IMR-90 (cell line): ENCODE data around the gene RAB40C. TPM values are rescaled to one million over a fixed set of nuclear protein-coding genes. Genes with fewer than 3 reads are reported as not detected.

Source experiments
- ATAC-seq: fragments of 200-7000 bp; cut with Tn5 transposase; 2 replicates; pipeline ENCODE4 v1.9.1; 2020; ENCODE audit warnings: low read depth, mild to moderate bottlenecking, moderate library complexity
- BruUV-seq: library from RNA; stranded (reverse); fragments of 400-500 nt; replicated peaks from 2 replicates; lab custom pipeline; 2021; lab: Mats Ljungman, UMichigan
- CTCF ChIA-PET: fragments of 300-600 bp; formaldehyde crosslinking; extraction: SDS; loops from one replicate; lab custom pipeline; 2021; ENCODE audit warnings: antibody characterized with exemption; lab: Yijun Ruan, JAX
- POLR2A ChIA-PET: fragments of 300-600 bp; sonication (Branson Sonifier 250); formaldehyde crosslinking; loops from one replicate; lab custom pipeline; 2022; ENCODE audit warnings: antibody characterized with exemption; ENCODE audit not compliant: unreplicated experiment; lab: Charles Lee
- DNase-seq: peaks from one replicate; pipeline ENCODE4 v3.0.0; 2013
- H2AFZ ChIP-seq: replicated peaks from 2 replicates; pipeline ENCODE3; 2013; ENCODE audit warnings: low read length, mild to moderate bottlenecking; ENCODE audit not compliant: poor library complexity
- H2AK5ac ChIP-seq: 2 replicates; pipeline ENCODE4 v1.6.1; 2013; ENCODE audit warnings: low read depth, low read length, inconsistent platforms
- H2AK9ac ChIP-seq: replicated peaks from 2 replicates; pipeline ENCODE3; 2013; ENCODE audit warnings: mild to moderate bottlenecking, low read depth, low read length, moderate library complexity; ENCODE audit not compliant: poor library complexity
- H2BK120ac ChIP-seq: 2 replicates; pipeline ENCODE4 v1.6.1; 2013; ENCODE audit warnings: low read depth, low read length, inconsistent platforms
- H2BK15ac ChIP-seq: 3 replicates; pipeline ENCODE4 v1.6.1; 2013; ENCODE audit warnings: low read depth, low read length, inconsistent platforms
- H2BK20ac ChIP-seq: 2 replicates; pipeline ENCODE4 v1.6.1; 2013; ENCODE audit warnings: low read depth, mild to moderate bottlenecking, inconsistent platforms, low read length, moderate library complexity
- H2BK5ac ChIP-seq: 2 replicates; pipeline ENCODE4 v1.6.1; 2013; ENCODE audit warnings: mild to moderate bottlenecking, low read depth, low read length, inconsistent platforms; ENCODE audit not compliant: poor library complexity, severe bottlenecking
- H3K14ac ChIP-seq: replicated peaks from 2 replicates; pipeline ENCODE4 v1.6.1; 2013; ENCODE audit warnings: low read depth, low read length, inconsistent platforms
- H3K18ac ChIP-seq: 2 replicates; pipeline ENCODE4 v1.6.1; 2013; ENCODE audit warnings: low read depth, low read length, control low read depth
- H3K23ac ChIP-seq: 2 replicates; pipeline ENCODE4 v1.6.1; 2013; ENCODE audit warnings: low read depth, low read length, inconsistent platforms
- H3K27ac ChIP-seq: 2 replicates; pipeline ENCODE4 v1.5.1; 2013; ENCODE audit warnings: mild to moderate bottlenecking, control low read depth, low read length; ENCODE audit not compliant: insufficient read depth
- H3K27me3 ChIP-seq: 2 replicates; pipeline ENCODE4 v1.6.1; 2013; ENCODE audit warnings: low read length; ENCODE audit not compliant: control insufficient read depth, insufficient read depth
- H3K36me3 ChIP-seq: 2 replicates; pipeline ENCODE4 v1.6.1; 2013; ENCODE audit warnings: low read length, mixed read lengths; ENCODE audit not compliant: control insufficient read depth, insufficient read depth
- H3K4ac ChIP-seq: 2 replicates; pipeline ENCODE4 v1.6.1; 2013; ENCODE audit warnings: low read depth, low read length, inconsistent platforms
- H3K4me1 ChIP-seq: 2 replicates; pipeline ENCODE4 v1.6.1; 2013; ENCODE audit warnings: low read length, mixed read lengths; ENCODE audit not compliant: control insufficient read depth, insufficient read depth
- H3K4me2 ChIP-seq: 2 replicates; pipeline ENCODE4 v1.6.1; 2013; ENCODE audit warnings: low read depth, mild to moderate bottlenecking, control low read depth, low read length, moderate library complexity
- H3K4me3 ChIP-seq: 2 replicates; pipeline ENCODE4 v1.5.1; 2013; ENCODE audit warnings: low read depth, mild to moderate bottlenecking, control low read depth, low read length, moderate library complexity; ENCODE audit not compliant: insufficient read depth
- H3K56ac ChIP-seq: 2 replicates; pipeline ENCODE4 v1.6.1; 2013; ENCODE audit warnings: low read length, inconsistent platforms; ENCODE audit not compliant: insufficient read depth; ENCODE audit errors: extremely low read depth
- H3K79me1 ChIP-seq, 2 experiments: 2 replicates each; pipeline ENCODE4 v1.6.1; 2013; ENCODE audit warnings: low read length in 2 of 2, inconsistent platforms in 1 of 2, low read depth in 1 of 2
- H3K9ac ChIP-seq: 2 replicates; pipeline ENCODE4 v1.6.1; 2013; ENCODE audit warnings: low read depth, low read length, control low read depth
- H3K9me1 ChIP-seq: 2 replicates; pipeline ENCODE4 v1.6.1; 2013; ENCODE audit warnings: low read length, inconsistent platforms; ENCODE audit not compliant: insufficient read depth
- H3K9me3 ChIP-seq: 2 replicates; pipeline ENCODE4 v1.6.1; 2013; ENCODE audit warnings: low read length; ENCODE audit not compliant: control insufficient read depth, insufficient read depth
- H4K20me1 ChIP-seq: 2 replicates; pipeline ENCODE4 v1.6.1; 2013; ENCODE audit warnings: low read length, inconsistent platforms; ENCODE audit not compliant: insufficient read depth
- H4K5ac ChIP-seq: 2 replicates; pipeline ENCODE4 v1.6.1; 2013; ENCODE audit warnings: mild to moderate bottlenecking, low read depth, low read length, control low read depth
- H4K8ac ChIP-seq, 2 experiments: 2 replicates each; pipeline ENCODE4 v1.6.1; 2013; ENCODE audit warnings: low read depth in 2 of 2, low read length in 2 of 2, control low read depth in 1 of 2, inconsistent platforms in 1 of 2
- H4K91ac ChIP-seq: 2 replicates; pipeline ENCODE4 v1.6.1; 2013; ENCODE audit warnings: low read depth, low read length, inconsistent platforms; ENCODE audit not compliant: insufficient read depth
- BHLHE40 ChIP-seq: fragments of 150-350 bp; IDR thresholded peaks from 2 replicates; pipeline ENCODE4 v1.6.1; 2016; ENCODE audit warnings: mild to moderate bottlenecking, low read depth, low read length
- CEBPB ChIP-seq: IDR thresholded peaks from 2 replicates; pipeline ENCODE4 v1.6.1; 2012; ENCODE audit warnings: low read depth, low read length, improper control_type of control experiment
- FOS ChIP-seq: fragments of 150-350 bp; IDR thresholded peaks from 2 replicates; pipeline ENCODE4 v1.6.1; 2016; ENCODE audit warnings: low read depth, low read length
- MAFK ChIP-seq: IDR thresholded peaks from 2 replicates; pipeline ENCODE4 v1.6.1; 2012; ENCODE audit warnings: low read depth, low read length, improper control_type of control experiment
- MAZ ChIP-seq: IDR thresholded peaks from 2 replicates; pipeline ENCODE4 v1.6.1; 2012; ENCODE audit warnings: low read depth, mild to moderate bottlenecking, low read length, improper control_type of control experiment, moderate library complexity, borderline replicate concordance
- MXI1 ChIP-seq: IDR thresholded peaks from 2 replicates; pipeline ENCODE4 v1.6.1; 2012; ENCODE audit warnings: low read depth, mild to moderate bottlenecking, low read length, moderate library complexity, borderline replicate concordance
- NFE2L2 ChIP-seq: fragments of 150-350 bp; IDR thresholded peaks from 2 replicates; pipeline ENCODE4 v1.6.1; 2016; ENCODE audit warnings: low read depth, mild to moderate bottlenecking, low read length
- RAD21 ChIP-seq: IDR thresholded peaks from 2 replicates; pipeline ENCODE4 v1.6.1; 2012; ENCODE audit warnings: low read length, improper control_type of control experiment
- RCOR1 ChIP-seq: IDR thresholded peaks from 2 replicates; pipeline ENCODE4 v1.6.1; 2012; ENCODE audit warnings: mild to moderate bottlenecking, low read length, improper control_type of control experiment; ENCODE audit not compliant: insufficient replicate concordance
- RFX5 ChIP-seq: IDR thresholded peaks from 2 replicates; pipeline ENCODE4 v1.8.0; 2012; ENCODE audit warnings: low read depth, mild to moderate bottlenecking, low read length, moderate library complexity
- SMC3 ChIP-seq: fragments of 150-350 bp; IDR thresholded peaks from 2 replicates; pipeline ENCODE4 v1.6.1; 2016; ENCODE audit warnings: low read depth, mild to moderate bottlenecking, antibody characterized with exemption, low read length, moderate library complexity
- WGBS, 2 experiments: methylation state at CpG; one replicate each; pipeline versions ENCODE4 v1.1.5 to v1.1.7; 2013; ENCODE audit warnings: missing lambda C conversion rate in 2 of 2; ENCODE audit not compliant: insufficient read length in 1 of 2; ENCODE audit errors: extremely low coverage in 2 of 2; 5-methylcytosine and 5-hydroxymethylcytosine counted together
- dilution Hi-C: fragments of 300-500 bp; cut with HindIII; formaldehyde crosslinking; loops from one replicate; pipeline ENCODE4 v1.14.3; 2018; ENCODE audit warnings: low sequenced_read_pairs; ENCODE audit not compliant: unreplicated experiment
- in situ Hi-C: fragments of 300-500 bp; cut with MboI; formaldehyde crosslinking; loops from 3 replicates; pipeline ENCODE4 v1.14.3; 2019; ENCODE audit warnings: low sequenced_read_pairs, inconsistent platforms, mixed read lengths
- intact Hi-C: fragments of 100-400 bp; cut with micrococcal nuclease; formaldehyde crosslinking; loops from 2 replicates; pipeline ENCODE4 v1.10.0; 2022
- polyA plus RNA-seq, 3 experiments: library from polyadenylated mRNA; depleted of rRNA; stranded (reverse); fragments of >200 nt; gene quantifications; 2 replicates each; pipeline ENCODE4 v1.2.3, GENCODE V29; 2012; ENCODE audit warnings: low replicate concordance in 1 of 3
- total RNA-seq: library from RNA; depleted of rRNA; stranded (reverse); fragments of >200 nt; gene quantifications from 2 replicates; pipeline ENCODE4 v1.2.3, GENCODE V29; 2012
- TF ChIP-seq, protein P1 (sequence below): conservative IDR thresholded peaks from 2 replicates; pipeline ENCODE4 v1.5.1; 2012; ENCODE audit warnings: mild to moderate bottlenecking, low read depth, low read length, improper control_type of control experiment
- TF ChIP-seq, protein P2 (sequence below): fragments of 150-350 bp; IDR thresholded peaks from 2 replicates; pipeline ENCODE4 v1.6.1; 2016; ENCODE audit warnings: low read depth, mild to moderate bottlenecking, low read length, moderate library complexity, borderline replicate concordance
- TF ChIP-seq, protein P3 (sequence below): fragments of 150-350 bp; IDR thresholded peaks from 2 replicates; pipeline ENCODE4 v1.6.1; 2017; ENCODE audit warnings: mild to moderate bottlenecking, antibody characterized with exemption, low read length, low read depth

Gene RAB40C
- total and polyA plus RNA-seq, 2 of the 4 experiments (the other 2 are of a cell fraction): 6.8 to 13.7 TPM

DNA sequence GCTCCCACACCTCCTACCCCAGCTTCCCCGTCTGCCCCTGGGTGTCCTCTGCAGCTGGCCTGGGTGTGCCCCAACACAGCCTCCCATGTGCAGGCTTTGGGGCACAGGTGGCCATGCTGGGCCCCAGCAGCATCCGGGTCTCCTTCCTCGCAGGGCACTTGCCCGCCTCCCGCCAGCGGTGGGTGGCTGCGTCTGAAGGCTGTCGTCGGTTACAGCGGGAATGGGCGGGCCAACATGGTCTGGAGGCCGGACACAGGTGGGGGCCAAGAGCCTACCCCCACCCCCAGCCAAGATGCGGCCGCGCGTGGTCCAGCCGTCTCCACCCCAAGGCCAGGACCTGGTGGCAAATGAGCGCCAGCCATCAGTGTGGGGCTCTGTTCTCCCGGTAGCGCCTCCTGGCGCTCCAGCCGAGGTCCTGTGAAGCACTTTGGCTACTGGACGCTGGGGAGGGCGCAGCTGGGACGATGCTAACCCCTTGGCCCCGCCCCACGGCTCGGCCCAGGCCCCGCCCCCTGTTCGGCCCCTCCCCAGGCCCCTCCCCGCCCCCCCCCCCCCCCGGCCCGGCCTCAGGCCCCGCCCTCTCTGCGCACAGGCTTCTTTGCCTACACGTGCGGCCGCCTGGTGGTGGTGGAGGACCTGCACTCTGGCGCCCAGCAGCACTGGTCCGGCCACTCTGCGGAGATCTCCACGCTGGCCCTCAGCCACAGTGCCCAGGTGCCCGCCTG is 70.8 kb downstream of the RAB40C start:
- Histone ChIP-seq H3K9me1 (no peaks in the 10 kb centered on the region), H3K27me3 (no peaks in the 10 kb centered on the region), H3K9ac (no peak overlapping the region), H3K4me2 (no peak overlapping the region), H4K5ac (no peak overlapping the region), H3K27ac (no peak overlapping the region), H2AK5ac (peak overlapping the region; percentile 27; the same call in 1 of the 2 replicates), H2AK9ac (peak overlapping the region; percentile 97), H3K56ac (no peak overlapping the region), H3K18ac (no peak overlapping the region), H4K20me1 (no peaks in the 10 kb centered on the region), H2BK120ac (no peak overlapping the region), H4K8ac (peak overlapping the region in 1 of 2 experiments; percentile 43; a peak in 1 of 4 replicates), H4K91ac (no peak overlapping the region), H3K4me3 (no peak overlapping the region), H3K14ac (no peak overlapping the region), H2BK5ac (no peak overlapping the region), H2AFZ (peak overlapping the region; percentile 88), H3K4me1 (peaks cover 5% of the 10 kb centered on the region), H3K4ac (no peak overlapping the region), H3K9me3 (no peaks in the 10 kb centered on the region), H3K23ac (no peak overlapping the region), H2BK20ac (no peak overlapping the region), H2BK15ac (no peak overlapping the region), H3K36me3 (peaks cover 4% of the 10 kb centered on the region), H3K79me1 (no peaks in the 10 kb centered on the region)
- intact Hi-C loops: loop anchor here (2.0 kb wide), 1 partner anchor 82 kb away; no protein-coding TSS in a partner anchor
- POLR2A ChIA-PET: no interaction called here
- in situ Hi-C loops: no loop called here
- DNase-seq (peak; percentile 77), ATAC-seq (peak; percentile 96)
- 43% methylated on average over 18 of the region's 43 CpGs; no CpG with 5 or more reads in 1 of the 2 experiments for WGBS, 2 experiments
- dilution Hi-C loops: no loop called here
- no TSS peak for BruUV-seq
- CTCF ChIA-PET: interaction anchor here (0.7 kb wide), 1 partner anchor 13 kb away, joined by 3 read pairs; no protein-coding TSS in a partner anchor
- TF ChIP-seq FOS (no peak), NFE2L2 (no peak), MAZ (peak; percentile 61; the same call in 1 of the 2 replicates), CEBPB (no peak), BHLHE40 (peak; percentile 87), RCOR1 (no peak), MXI1 (no peak), MAFK (no peak), RFX5 (no peak), RAD21 (peak; percentile 23), SMC3 (peak; percentile 27; the same call in 1 of the 2 replicates)
- TF ChIP-seq, protein P1, sequence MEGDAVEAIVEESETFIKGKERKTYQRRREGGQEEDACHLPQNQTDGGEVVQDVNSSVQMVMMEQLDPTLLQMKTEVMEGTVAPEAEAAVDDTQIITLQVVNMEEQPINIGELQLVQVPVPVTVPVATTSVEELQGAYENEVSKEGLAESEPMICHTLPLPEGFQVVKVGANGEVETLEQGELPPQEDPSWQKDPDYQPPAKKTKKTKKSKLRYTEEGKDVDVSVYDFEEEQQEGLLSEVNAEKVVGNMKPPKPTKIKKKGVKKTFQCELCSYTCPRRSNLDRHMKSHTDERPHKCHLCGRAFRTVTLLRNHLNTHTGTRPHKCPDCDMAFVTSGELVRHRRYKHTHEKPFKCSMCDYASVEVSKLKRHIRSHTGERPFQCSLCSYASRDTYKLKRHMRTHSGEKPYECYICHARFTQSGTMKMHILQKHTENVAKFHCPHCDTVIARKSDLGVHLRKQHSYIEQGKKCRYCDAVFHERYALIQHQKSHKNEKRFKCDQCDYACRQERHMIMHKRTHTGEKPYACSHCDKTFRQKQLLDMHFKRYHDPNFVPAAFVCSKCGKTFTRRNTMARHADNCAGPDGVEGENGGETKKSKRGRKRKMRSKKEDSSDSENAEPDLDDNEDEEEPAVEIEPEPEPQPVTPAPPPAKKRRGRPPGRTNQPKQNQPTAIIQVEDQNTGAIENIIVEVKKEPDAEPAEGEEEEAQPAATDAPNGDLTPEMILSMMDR: peak; percentile 37
- TF ChIP-seq, protein P2, sequence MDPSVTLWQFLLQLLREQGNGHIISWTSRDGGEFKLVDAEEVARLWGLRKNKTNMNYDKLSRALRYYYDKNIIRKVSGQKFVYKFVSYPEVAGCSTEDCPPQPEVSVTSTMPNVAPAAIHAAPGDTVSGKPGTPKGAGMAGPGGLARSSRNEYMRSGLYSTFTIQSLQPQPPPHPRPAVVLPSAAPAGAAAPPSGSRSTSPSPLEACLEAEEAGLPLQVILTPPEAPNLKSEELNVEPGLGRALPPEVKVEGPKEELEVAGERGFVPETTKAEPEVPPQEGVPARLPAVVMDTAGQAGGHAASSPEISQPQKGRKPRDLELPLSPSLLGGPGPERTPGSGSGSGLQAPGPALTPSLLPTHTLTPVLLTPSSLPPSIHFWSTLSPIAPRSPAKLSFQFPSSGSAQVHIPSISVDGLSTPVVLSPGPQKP: no peak
- TF ChIP-seq, protein P3, sequence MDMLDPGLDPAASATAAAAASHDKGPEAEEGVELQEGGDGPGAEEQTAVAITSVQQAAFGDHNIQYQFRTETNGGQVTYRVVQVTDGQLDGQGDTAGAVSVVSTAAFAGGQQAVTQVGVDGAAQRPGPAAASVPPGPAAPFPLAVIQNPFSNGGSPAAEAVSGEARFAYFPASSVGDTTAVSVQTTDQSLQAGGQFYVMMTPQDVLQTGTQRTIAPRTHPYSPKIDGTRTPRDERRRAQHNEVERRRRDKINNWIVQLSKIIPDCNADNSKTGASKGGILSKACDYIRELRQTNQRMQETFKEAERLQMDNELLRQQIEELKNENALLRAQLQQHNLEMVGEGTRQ: 0 out of 2 replicates have a peak, but pooled peaks have one; percentile 9
